Astrocyte of the cerebellum (primary cell): ENCODE measurements around the gene RPS8.
"Not testable (repeated sequence)": the region's sequence is repeated elsewhere in the genome, so short reads cannot be mapped to it uniquely, and the experiment has no call there.

Experiments used
- DNase-seq: peaks from one replicate; pipeline ENCODE4 v3.0.0-alpha.2; 2011; ENCODE audit warnings: low read depth
- H3K4me3 ChIP-seq: 2 replicates; pipeline ENCODE4 v1.5.1; 2011; ENCODE audit warnings: mild to moderate bottlenecking, low read depth, low read length, moderate library complexity
- CTCF ChIP-seq: IDR thresholded peaks from 2 replicates; pipeline ENCODE4 v1.5.1; 2012; ENCODE audit warnings: low read length, low read depth, moderate library complexity, mild to moderate bottlenecking; ENCODE audit errors: missing control alignments
- in situ Hi-C: cut with HindIII; loops from 2 replicates; pipeline ENCODE4 v1.10.0; 2017; ENCODE audit warnings: low sequenced_read_pairs

Gene RPS8

GRCh38 chr1:44775078-44775929 is at the start of gene RPS8:
Gene RPS8 (plus strand): TSS chr1:44775540. CDS start chr1:44775597, 57 bp downstream.
- H3K4me3 ChIP-seq: peak within 1 kb of the TSS; percentile 86
- DNase-seq: peak; percentile 90
- in situ Hi-C loops: no loop called here
- no peak for TF ChIP-seq CTCF

- peak; percentile 95 for DNase-seq
- peak; percentile 86 for TF ChIP-seq CTCF
- in situ Hi-C loops: no loop called here
- no peak within 1 kb of the TSS for H3K4me3 ChIP-seq
Observed at GRCh38 chr1:44730741-44731512, 44.4 kb upstream of the RPS8 start, which contains the start of gene RNU5D-1. Gene RNU5D-1 (minus strand): TSS chr1:44731170.

DNA sequence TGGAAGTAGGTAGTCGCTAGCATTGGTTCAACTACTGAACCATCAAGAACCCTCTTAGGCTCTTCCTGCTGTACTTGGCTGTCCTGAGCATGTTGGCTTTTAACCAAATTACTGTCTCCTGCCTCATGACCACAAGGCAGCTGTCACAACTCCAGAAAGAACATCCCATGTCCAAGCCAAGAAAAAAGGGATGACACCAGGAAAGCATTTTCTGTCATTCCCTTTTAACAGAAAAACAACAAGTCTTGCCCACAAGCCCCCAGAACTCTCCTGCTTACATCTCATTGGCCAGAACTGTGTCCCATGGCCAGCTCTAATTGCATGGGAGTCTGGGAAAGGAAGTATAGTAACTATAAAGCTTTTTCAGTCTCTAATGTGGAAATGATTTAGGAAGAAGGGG is 42.0 kb upstream of the RPS8 start:
- DNase-seq: no peak
- TF ChIP-seq CTCF: no peak
- no peak overlapping the region for H3K4me3 ChIP-seq
- in situ Hi-C loops: no loop called here

GRCh38 chr1:44733784-44734183 is 41.6 kb upstream of the RPS8 start:
- in situ Hi-C loops: no loop called here
- DNase-seq: no peak
- no peak for TF ChIP-seq CTCF

DNA sequence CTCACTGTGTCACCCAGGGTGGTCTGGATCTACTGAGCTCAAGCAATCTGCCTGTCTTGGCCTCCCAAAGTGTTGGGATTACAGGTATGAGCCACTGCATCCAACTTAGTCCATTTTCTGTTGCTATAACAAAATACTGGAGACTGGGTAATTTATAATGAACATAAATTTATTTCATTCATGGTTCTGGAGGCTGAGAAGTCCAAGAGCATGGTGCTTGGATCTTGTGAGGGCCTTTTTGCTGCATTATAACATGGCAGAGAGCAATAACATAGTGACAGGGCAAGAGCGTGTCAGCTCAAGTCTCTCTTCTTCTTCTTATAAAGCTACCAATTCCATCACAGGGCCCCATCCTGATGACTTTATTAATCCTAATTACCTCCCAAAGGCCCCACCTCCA is 39.3 kb upstream of the RPS8 start:
- no peak overlapping the region for H3K4me3 ChIP-seq
- no peak for TF ChIP-seq CTCF
- in situ Hi-C loops: no loop called here
- no peak for DNase-seq

More at GRCh38 chr1:44733784-44734183, 41.6 kb upstream of the RPS8 start:
- no peak overlapping the region for H3K4me3 ChIP-seq

DNA sequence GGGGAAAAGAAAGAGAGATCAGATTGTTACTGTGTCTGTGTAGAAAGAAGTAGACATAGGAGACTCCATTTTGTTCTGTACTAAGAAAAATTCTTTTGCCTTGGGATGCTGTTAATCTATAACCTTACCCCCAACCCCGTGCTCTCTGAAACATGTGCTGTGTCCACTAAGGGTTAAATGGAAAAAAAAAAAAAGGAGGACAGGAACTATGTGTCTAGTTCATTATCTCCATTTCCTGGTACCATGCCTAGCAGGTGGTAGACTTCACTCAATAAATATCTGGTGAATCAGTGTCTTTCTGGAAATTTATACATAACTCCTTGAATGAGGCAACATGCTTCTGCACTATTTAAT is 36.4 kb upstream of the RPS8 start:
- in situ Hi-C loops, DNase-seq: not testable (repeated sequence)
- H3K4me3 ChIP-seq: peak overlapping the region; percentile 78
